Measurements from ENCODE around the gene TRPM6.
"Not testable (repeated sequence)": the region's sequence is repeated elsewhere in the genome, so short reads cannot be mapped to it uniquely, and the experiment has no call there.

TRPM6 gene, protein sequence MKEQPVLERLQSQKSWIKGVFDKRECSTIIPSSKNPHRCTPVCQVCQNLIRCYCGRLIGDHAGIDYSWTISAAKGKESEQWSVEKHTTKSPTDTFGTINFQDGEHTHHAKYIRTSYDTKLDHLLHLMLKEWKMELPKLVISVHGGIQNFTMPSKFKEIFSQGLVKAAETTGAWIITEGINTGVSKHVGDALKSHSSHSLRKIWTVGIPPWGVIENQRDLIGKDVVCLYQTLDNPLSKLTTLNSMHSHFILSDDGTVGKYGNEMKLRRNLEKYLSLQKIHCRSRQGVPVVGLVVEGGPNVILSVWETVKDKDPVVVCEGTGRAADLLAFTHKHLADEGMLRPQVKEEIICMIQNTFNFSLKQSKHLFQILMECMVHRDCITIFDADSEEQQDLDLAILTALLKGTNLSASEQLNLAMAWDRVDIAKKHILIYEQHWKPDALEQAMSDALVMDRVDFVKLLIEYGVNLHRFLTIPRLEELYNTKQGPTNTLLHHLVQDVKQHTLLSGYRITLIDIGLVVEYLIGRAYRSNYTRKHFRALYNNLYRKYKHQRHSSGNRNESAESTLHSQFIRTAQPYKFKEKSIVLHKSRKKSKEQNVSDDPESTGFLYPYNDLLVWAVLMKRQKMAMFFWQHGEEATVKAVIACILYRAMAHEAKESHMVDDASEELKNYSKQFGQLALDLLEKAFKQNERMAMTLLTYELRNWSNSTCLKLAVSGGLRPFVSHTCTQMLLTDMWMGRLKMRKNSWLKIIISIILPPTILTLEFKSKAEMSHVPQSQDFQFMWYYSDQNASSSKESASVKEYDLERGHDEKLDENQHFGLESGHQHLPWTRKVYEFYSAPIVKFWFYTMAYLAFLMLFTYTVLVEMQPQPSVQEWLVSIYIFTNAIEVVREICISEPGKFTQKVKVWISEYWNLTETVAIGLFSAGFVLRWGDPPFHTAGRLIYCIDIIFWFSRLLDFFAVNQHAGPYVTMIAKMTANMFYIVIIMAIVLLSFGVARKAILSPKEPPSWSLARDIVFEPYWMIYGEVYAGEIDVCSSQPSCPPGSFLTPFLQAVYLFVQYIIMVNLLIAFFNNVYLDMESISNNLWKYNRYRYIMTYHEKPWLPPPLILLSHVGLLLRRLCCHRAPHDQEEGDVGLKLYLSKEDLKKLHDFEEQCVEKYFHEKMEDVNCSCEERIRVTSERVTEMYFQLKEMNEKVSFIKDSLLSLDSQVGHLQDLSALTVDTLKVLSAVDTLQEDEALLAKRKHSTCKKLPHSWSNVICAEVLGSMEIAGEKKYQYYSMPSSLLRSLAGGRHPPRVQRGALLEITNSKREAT (N-terminal part only)

DNA sequence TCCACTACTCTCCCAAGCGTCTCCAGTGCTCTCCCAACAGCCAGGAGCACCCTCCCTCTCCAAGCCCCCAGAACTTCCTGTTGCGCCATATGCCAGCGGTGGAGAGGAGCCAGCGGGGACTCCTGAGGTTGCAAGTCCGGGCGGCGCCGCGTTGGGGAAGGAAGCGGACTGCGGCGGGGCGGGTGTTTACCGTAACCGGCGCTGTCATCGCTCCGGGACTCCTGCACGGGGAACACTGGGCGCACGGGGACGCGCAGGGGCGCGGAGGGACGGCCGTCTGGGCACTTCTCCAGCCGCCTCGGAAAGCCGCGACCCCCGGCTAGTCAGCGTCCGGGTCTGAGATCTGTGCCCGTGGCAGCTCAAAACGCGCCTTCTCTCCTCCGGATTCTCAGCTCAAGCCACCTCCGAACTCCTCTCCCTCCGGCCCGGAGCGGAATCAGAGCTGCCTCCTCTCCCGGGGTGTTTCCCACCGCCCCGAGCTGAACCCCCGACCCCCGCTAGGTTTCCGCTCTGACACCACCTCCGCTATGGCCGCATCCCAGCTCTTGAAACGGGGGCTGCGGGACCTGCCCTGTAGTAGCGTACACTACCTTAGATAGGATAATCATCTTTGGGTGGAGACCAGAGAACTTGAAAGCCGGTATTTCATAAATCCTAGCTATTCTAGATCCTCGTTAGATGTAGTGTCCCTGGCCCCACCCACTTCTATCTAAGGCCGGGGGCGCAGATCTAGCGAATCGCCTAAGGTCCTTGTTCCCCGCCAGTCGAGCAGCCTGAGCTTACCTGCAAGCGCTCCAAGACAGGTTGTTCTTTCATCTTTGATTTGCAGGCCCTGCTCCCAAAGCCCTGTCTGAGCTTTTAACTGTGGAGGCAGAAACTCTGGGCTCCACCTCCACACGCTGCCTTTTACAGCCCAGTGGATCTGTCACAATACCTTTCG lies at the start of gene TRPM6:
Gene TRPM6, minus strand, starts transcription at position 881 of the 940 bp plus-strand sequence. Its CDS starts 65 bp downstream, at position 816.
- DNase-seq (ENCODE audit: low read depth) = peak; percentile 25

DNA sequence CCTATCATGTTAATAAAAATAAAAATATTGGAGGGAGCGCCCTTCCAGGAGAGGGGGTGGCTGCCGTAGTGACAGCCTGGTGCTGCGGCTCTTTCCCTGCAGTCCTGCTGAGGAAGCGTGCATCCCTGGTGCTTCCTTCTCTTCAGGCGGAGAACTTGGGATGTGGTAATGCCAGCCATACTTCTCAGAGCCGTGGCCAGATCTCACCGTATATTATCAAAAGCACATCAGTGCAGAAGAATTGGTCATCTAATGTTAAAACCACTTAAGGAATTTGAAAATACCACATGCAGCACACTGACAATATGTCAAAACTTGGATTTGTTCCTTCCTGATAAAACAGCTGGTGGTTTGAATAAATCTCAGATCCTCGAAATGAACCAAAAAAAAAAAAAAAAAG lies 47.3 kb upstream of the TRPM6 start:
- DNase-seq (ENCODE audit: low read depth) = no peak

DNA sequence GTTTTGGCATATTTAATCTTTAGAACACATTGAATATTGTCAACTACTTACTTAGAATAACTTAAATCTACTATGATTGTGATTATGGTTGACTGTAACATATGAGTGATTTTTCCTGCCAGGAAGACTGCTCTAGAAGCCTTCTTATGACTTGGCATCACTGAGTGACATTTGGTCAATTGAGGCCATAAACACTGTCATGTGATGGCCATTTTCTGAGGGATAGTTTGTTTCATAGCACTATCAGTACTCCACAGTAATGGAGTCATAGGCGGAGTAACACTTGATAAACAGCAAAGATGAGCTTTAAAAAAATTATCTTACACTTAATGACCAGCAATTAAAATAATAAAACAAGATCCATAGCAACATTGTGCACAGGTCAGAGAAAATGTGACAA lies 34.0 kb upstream of the TRPM6 start:
- DNase-seq (ENCODE audit: low read depth) = no peak

DNA sequence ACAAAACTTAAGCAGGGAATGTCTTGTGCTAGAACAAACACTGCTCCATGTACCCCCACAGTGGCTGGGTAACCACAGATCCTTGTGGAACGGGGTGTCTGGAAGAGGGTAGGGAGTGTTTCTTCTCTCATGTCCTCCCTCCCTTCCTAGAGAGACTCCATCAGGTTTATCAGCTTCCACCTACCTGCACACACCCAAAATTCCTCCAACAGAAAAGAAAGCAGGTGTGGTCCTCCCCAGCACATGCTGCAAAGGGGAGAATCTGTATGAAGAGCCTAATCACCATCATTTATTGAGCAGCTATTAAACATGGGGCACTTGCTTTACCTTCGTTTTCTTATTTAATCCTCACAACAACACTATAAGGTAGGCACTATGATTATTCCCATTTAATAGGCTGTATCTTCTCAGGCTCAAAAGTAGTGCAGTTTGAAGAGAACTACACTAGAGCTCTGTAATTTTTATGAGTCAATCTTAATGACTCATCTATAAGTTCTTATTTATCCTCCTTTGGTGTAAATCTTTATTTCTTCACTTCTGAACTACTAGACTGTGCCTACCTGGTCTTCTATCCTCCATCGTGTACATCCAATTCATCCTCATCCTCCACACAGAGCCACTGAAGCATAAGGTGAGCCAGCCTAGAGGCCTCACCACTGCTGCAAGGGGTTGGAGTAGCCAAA lies 33.4 kb upstream of the TRPM6 start:
- DNase-seq (ENCODE audit: low read depth) = no peak

DNA sequence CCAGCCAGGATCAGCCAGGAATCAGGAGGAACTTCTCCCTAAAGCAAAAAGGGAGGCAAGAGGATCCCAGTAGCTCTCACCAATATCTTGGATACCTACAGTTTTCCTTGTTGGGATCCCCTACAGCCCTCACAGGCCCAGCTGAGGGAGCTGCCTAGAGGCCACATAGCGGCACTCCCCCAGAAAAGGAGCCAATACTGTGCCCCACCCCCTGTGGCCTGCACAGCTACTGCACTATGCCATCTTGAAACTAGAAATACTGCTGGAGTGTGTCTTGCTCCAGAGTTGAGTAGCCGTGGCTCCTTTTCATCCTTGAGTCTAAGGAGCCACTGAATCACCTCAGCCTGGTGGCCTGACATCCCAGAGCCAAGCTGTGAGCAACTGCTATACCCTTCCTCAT lies 22.3 kb upstream of the TRPM6 start:
- no peak for DNase-seq (ENCODE audit: low read depth)

DNA sequence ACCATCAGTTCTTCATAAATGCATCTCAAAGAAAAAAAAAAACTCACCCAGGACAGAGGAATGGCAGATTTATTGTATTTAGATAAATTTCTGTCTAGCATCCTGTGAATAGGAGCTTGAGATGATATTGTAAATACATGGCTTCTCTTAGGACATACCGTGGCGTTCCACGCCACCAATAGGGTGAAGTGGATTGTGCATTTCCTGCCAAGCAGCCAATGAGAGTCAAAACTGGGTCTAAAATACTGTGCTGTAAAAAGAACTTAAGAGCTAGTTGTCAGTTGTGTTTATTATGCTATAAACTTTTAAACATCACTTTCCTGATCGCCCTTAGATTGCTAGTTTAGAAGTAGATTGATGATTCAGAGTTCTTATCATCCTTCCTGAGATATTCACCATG lies 20.9 kb upstream of the TRPM6 start:
- DNase-seq (ENCODE audit: low read depth) = no peak

DNA sequence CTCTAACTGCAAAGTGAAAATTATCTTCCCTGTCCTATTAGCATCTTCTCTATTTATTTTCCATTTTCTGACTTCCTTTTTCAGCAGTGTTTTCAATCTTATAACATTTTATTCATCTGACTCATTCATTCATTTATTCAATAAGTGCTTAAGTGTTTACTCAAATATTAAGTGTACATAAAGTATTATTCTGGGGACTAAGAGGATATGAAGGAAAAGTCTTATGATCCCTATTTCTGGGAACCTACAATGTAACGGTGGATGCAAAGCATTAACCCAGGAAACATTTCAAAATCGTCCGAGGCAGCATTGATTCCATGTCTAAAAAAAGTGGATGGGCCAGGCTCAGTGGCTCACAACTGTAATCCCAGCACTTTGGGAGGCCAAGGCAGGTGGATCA lies 19.4 kb upstream of the TRPM6 start:
- no peak for DNase-seq (ENCODE audit: low read depth)

DNA sequence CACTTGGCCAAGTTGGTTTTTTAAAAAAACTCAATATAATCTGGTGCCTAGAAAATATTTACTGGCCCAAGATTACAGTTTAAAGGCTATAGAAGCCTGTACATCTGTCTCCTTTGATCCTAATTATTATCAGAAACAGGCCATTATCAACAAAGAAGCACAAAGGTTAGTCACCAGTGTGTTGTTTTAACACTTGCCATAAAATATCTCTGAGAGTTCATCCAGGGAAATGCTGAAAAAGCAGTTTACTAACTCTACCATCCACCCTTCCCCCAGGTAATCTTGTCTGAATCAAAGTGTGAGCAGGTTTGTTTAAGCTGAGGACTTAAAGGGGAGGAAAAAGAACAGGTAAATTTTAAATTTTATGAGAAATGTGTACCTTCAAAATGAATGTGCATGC lies 13.3 kb upstream of the TRPM6 start:
- no peak for DNase-seq (ENCODE audit: low read depth)

DNA sequence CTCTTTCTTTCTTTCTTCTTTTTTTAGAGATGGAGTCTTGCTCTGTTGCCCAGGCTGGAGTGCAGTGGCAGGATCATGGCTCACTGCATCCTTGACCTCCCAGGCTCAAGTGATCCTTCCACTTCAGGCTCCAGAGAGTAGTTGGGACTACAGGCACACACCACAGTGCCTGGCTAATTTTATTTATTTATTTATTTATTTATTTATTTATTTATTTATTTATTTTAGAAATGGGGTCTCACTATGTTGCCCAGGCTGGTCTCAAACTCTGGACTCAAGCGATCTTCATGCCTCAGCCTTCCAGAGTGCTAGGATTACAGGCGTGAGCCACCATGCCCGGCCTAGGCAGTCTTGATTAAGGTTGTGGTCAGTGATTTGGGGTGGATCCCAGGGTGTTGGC lies 728 bp upstream of the TRPM6 start:
- DNase-seq (ENCODE audit: low read depth) = not testable (repeated sequence)

DNA sequence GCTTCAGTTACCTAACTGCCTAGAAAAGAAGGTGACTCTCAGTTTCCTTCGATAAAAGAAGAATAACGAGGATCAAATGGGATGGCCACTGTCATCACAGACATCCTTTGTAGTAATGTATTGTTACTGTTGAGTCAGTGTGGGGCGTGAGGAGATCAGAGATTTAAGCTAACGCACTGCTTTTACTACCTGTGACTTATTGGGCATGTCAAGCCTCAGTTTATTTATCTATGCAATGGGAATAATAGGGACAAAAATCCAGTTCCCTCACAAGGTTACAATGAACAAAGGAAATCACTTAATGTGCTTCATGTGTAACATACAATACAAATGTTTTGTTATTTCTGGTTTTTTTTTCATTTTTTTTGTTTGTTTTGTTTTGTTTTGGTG lies 255 bp upstream of the TRPM6 start:
- DNase-seq (ENCODE audit: low read depth) = no peak

DNA sequence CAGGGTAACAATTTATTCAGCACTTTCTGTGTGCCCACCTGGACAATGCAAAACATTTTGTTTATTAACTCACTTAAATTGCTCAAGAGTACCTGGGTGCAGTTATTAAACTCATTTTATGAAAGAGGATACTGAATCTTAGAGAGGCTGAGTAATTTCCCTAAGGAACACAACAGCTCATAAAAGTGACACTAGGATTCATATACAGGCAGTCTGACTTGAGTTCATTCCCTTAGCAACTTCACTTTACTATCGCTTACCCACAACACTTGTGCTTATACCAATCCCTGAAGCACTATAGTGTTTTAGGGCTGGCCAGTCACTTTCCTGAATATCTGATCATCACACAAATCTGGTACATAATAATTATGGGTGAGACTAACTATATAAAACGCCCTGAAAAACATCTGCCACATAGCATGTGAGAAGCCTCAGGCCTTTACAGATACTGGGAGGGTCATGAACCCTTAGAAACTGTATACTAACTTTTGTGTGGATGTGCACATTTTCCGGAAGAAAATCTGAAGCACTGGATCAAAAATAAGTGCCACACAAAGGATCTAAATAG lies 11.3 kb downstream of the TRPM6 start:
- DNase-seq (ENCODE audit: low read depth) = no peak

DNA sequence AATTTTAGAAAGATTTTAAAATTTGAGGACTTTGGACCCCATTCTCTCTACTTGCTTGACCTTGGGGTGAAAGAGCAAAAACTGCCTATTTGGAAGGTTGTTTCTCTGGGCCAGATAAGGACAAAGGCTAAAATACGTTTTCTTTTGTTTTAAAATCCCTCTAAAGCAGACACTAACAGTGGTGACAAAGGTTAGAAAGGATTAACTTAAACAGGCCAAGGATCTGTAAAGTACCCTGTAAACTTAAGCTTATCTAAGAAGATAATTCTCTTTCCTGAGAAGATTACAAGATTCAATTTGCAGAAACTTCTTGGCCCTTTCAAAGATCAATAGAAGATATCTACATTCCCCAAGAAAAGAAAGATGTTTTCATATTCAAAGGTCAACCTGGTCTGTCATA lies 12.1 kb downstream of the TRPM6 start:
- no peak for DNase-seq (ENCODE audit: low read depth)

DNA sequence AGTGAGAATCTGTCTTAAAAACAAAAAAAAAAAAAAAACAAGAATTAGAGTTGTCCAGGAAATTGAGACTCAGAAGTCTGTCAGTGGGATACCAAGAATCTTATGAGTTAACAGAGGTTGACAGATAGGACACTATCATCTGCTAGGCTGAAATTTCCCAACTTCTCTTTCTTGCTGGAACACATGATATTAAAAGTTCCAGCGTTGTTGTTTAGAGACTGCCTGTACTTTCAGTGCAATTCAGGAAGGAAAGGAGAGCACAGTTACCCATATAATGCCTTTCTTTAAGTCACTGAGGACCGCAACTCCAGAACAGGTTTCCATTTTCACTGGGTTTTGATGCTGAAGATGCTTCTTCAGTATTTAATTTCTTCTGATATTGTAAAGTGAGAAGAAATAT lies 13.5 kb downstream of the TRPM6 start:
- no peak for DNase-seq (ENCODE audit: low read depth)

DNA sequence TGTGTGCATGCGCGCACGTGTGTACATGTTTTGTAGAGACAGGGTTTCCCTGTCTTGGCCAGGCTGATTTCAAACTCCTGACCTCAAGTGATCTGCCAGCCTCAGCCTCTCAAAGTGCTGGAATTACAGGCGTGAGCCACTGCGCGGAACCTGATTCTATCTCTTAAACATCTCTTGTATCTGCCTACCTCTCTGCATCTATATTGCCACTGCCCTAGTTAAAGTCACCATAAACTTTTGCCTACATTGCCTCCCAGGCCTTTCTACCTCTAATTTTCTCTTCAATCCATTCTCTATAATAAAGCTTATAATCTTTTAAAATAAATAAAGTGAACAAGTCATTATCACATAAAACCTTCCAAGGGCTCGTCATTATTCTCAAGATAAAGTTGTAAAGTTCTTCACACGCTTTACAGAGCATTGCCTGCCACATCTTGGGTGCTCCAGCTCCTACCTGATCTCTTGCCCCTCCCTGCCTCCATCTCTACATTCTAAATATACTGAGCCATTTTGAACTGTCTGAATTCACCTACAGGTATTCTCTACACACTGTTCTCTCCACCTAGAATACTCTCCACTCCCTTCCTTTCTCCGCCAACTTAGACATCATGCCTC lies 15.0 kb downstream of the TRPM6 start:
- no peak for DNase-seq (ENCODE audit: low read depth)

DNA sequence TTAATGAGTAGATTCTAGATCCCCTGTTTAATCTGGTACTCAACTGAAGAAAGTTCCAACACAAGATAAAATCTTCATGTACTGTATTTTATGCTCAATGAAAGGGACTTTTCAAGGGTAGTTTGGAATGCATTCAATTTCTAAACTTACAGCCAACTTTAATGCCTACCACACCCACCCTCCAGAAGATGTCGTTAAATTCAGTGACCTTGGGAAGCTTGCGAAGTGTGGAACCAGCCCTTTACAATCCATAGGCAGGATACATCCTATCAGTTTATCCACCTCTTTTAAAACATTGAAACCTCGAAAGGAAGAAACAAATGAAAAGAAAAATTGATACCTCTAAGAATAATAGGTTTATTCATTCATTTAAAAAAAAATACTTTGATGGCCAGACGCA lies 20.2 kb downstream of the TRPM6 start:
- DNase-seq (ENCODE audit: low read depth) = no peak

DNA sequence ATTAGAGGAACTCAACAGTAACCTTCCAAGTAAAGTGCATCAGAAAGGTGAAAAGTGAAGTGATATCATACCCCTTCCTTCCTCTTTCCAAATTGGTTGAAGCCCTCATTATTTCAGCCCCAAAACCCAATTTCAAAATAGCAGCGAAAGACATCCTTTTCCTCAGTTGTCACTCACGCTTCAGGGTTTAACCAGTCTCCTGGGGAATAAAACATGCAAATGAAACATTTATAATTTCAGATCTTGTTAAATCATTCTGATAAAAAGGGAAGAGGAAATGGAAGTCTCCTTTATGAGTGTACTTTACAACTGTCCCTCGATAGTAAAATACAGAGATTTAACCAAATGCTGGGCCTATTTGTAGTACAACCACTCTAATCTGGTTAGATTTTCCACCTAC lies 22.5 kb downstream of the TRPM6 start:
- no peak for DNase-seq (ENCODE audit: low read depth)

DNA sequence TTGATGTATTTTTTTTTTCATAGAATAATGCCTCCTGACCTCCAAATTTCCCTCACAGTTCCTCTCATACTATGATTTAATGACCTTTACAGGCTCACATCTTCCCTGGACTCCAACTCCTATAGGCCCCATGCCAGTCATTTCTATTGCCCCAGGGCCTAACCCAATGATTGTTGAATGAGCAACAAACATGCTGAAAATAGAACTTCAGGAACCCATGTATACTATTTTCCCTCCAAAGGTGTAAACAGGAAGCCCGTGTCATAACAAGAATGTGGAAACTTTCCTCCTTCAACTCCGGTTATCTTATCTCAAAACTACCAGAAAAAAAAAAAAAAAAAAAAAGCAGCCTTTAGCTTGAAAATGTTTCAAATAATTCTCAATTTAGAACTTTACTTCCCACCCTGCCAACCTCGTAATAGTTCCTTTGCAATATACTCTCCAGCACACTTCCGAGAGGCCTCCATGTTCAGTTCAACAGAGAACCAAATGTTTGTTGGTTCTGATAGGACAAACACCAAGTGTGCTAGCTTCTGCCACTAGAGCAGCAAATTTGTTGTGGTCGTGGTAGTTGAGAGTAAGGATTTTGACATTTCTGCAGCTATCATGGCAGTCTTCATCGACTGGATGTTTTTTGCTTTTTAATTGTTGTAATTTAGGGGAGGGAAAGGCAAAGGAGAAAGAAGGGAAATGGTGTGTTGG lies 25.8 kb downstream of the TRPM6 start:
- DNase-seq (ENCODE audit: low read depth) = no peak

DNA sequence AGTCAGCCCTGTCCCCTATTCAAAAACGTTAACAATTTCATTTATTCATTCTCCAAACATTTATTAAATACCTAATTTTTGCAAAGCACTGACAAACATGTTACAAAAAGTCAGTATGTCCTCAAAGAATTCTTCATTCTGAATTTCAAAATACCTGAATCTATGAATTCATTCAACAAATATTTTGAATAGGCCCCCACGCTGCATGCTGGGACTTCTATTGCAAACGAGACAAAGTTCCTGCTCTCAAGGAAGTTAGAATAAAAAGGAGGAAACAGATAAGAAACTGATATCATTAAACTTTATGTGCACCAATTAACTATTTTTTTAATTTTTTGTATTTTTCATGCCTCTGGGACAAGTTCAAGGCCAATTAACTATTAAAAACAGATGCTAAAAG lies 26.6 kb downstream of the TRPM6 start:
- no peak for DNase-seq (ENCODE audit: low read depth)

DNA sequence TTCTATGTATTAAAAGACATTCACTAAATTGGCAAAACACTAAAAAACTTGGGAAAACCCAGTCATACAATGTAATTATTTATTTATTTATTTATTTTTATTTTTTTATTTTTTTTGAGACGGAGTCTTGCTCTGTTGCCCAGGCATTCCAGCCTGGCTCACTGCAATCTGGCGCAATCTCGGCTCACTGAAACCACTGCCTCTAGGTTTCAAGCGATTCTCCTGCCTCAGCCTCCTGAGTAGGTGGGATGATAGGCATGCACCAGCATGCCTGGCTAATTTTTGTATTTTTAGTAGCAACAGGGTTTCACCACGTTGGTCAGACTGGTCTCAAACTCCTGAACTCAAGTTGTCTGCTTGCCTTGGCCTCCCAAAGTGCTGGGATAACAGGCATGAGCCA lies 27.5 kb downstream of the TRPM6 start:
- not testable (repeated sequence) for DNase-seq (ENCODE audit: low read depth)
